Esophagus squamous epithelium (tissue), 4 donors: ENCODE measurements around the gene SUSD6.

Experiments used
- POLR2A ChIP-seq, 4 donors: fragments of 450-650 bp; IDR thresholded peaks; one replicate each; pipeline ENCODE4 v1.6.1; 2017; ENCODE audit warnings: antibody characterized with exemption in 4 of 4, mild to moderate bottlenecking in 4 of 4, moderate library complexity in 3 of 4
- TF ChIP-seq, protein P1 (sequence below), 6 experiments: fragments of 450-650 bp in 4 of 6; fragments of 200-600 bp in 2 of 6; sonication (generic) in 2 of 6; IDR thresholded peaks; one replicate each; pipeline ENCODE4 v1.5.1; 2016 to 2019; ENCODE audit warnings: antibody characterized with exemption in 6 of 6, mild to moderate bottlenecking in 4 of 6, moderate library complexity in 4 of 6

DNA sequence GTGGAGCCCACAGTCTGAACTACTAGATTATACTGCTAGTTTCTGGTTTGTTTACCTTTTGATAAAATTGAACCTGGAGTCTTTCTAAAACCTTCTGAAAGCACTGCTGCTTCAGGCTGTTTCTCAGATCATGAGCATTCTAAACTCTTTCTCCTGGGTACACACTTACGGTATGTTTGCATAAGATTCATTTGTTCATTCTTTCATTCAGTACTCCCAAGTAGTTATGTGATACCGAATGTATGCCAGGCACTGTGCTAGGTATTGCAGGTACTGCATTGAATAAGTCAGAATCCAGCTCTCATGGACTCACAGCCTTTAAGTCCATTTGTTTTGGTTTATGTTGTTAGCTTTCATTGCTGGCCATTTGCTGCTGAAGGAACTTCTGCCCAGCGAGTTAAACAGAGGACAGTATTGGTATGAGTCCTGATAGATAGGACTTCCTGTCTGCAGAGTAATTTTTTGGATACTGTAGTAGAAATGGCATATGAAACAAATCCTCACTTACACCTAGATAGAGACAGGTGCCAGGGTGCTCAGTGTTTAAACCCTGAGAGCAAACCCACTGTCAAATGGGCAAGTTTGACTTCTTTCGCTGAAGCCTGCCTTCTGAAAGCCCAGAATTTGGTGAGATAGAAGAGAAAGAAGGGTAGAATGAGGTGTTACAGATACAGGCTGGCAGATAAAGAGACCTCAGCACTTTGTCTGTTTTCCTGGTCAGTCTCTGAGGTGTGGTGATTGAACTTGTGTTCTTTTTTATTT, 2.1 kb downstream of the SUSD6 start:
- TF ChIP-seq POLR2A (IDR thresholded peaks at IDR 0.05), result no peak
- TF ChIP-seq, protein P1, sequence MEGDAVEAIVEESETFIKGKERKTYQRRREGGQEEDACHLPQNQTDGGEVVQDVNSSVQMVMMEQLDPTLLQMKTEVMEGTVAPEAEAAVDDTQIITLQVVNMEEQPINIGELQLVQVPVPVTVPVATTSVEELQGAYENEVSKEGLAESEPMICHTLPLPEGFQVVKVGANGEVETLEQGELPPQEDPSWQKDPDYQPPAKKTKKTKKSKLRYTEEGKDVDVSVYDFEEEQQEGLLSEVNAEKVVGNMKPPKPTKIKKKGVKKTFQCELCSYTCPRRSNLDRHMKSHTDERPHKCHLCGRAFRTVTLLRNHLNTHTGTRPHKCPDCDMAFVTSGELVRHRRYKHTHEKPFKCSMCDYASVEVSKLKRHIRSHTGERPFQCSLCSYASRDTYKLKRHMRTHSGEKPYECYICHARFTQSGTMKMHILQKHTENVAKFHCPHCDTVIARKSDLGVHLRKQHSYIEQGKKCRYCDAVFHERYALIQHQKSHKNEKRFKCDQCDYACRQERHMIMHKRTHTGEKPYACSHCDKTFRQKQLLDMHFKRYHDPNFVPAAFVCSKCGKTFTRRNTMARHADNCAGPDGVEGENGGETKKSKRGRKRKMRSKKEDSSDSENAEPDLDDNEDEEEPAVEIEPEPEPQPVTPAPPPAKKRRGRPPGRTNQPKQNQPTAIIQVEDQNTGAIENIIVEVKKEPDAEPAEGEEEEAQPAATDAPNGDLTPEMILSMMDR (IDR thresholded peaks at IDR 0.05), result no peak
